GM23338 (cell line): ENCODE results near the gene KNG1. TPM values are rescaled to one million over a fixed set of nuclear protein-coding genes. Genes with fewer than 3 reads are reported as not detected.

ENCODE experiments used
- ATAC-seq: fragments of 200-7000 bp; cut with Tn5 transposase; 3 replicates; pipeline ENCODE4 v1.9.1; 2020
- DNase-seq: peaks from one replicate; pipeline ENCODE4 v3.0.0-alpha.2; 2015; ENCODE audit warnings: low spot score
- H2AFZ ChIP-seq: fragments of 200-600 bp; sonication (generic); 2 replicates; pipeline ENCODE4 v1.8.0; 2016; ENCODE audit warnings: antibody characterized with exemption, mild to moderate bottlenecking, moderate library complexity
- H3F3A ChIP-seq: fragments of 200-600 bp; sonication (generic); replicated peaks from 2 replicates; pipeline ENCODE4 v1.8.0; 2017; ENCODE audit warnings: antibody characterized with exemption, mixed run types, low read depth
- H3K27ac ChIP-seq: fragments of 200-600 bp; sonication (generic); 2 replicates; pipeline ENCODE4 v1.6.1; 2016; ENCODE audit warnings: low read depth
- H3K27me3 ChIP-seq: fragments of 200-600 bp; sonication (generic); 2 replicates; pipeline ENCODE4 v1.8.0; 2016; ENCODE audit warnings: mild to moderate bottlenecking, mixed run types, moderate library complexity; ENCODE audit not compliant: insufficient read depth
- H3K36me3 ChIP-seq: fragments of 200-600 bp; sonication (generic); 2 replicates; pipeline ENCODE4 v1.8.0; 2016; ENCODE audit warnings: mild to moderate bottlenecking; ENCODE audit not compliant: insufficient read depth
- H3K4me1 ChIP-seq: fragments of 200-600 bp; sonication (generic); 2 replicates; pipeline ENCODE4 v1.8.0; 2016; ENCODE audit warnings: mild to moderate bottlenecking, moderate library complexity; ENCODE audit not compliant: insufficient read depth
- H3K4me2 ChIP-seq: fragments of 200-600 bp; sonication (generic); 2 replicates; pipeline ENCODE4 v1.7.1; 2017; ENCODE audit warnings: mixed run types
- H3K4me3 ChIP-seq: fragments of 200-600 bp; sonication (generic); 2 replicates; pipeline ENCODE4 v1.6.1; 2016; ENCODE audit warnings: mixed run types
- H3K79me2 ChIP-seq: fragments of 200-600 bp; sonication (generic); replicated peaks from 2 replicates; pipeline ENCODE4 v1.8.0; 2017; ENCODE audit warnings: mild to moderate bottlenecking; ENCODE audit not compliant: insufficient read depth
- H3K9me2 ChIP-seq: fragments of 200-600 bp; sonication (generic); 2 replicates; pipeline ENCODE4 v1.8.0; 2017; ENCODE audit not compliant: insufficient read depth
- H4K20me1 ChIP-seq: fragments of 200-600 bp; sonication (generic); replicated peaks from 2 replicates; pipeline ENCODE4 v1.8.0; 2017; ENCODE audit warnings: mild to moderate bottlenecking; ENCODE audit not compliant: insufficient read depth
- H3K27ac Mint-ChIP-seq: 2 replicates; pipeline ENCODE4 v1.8.0; 2020; ENCODE audit warnings: inconsistent platforms, mild to moderate bottlenecking, moderate library complexity, mixed read lengths
- H3K27me3 Mint-ChIP-seq: 3 replicates; pipeline ENCODE4 v1.8.0; 2022; ENCODE audit warnings: low read depth, mild to moderate bottlenecking, moderate library complexity, mixed read lengths, inconsistent platforms; ENCODE audit not compliant: insufficient read depth, poor library complexity
- H3K36me3 Mint-ChIP-seq: 3 replicates; pipeline ENCODE4 v1.8.0; 2021; ENCODE audit warnings: low read depth, mild to moderate bottlenecking, inconsistent platforms, moderate library complexity, mixed read lengths
- H3K4me1 Mint-ChIP-seq: 3 replicates; pipeline ENCODE4 v1.8.0; 2020; ENCODE audit warnings: mild to moderate bottlenecking, inconsistent platforms, mixed read lengths
- H3K4me3 Mint-ChIP-seq: 3 replicates; pipeline ENCODE4 v1.8.0; 2021; ENCODE audit warnings: moderate library complexity, mild to moderate bottlenecking, inconsistent platforms, mixed read lengths
- H3K9me3 Mint-ChIP-seq: 3 replicates; pipeline ENCODE4 v1.8.0; 2020; ENCODE audit warnings: moderate library complexity, mild to moderate bottlenecking, inconsistent platforms, mixed read lengths
- EZH2 ChIP-seq: fragments of 200-600 bp; sonication (generic); IDR thresholded peaks from one replicate; pipeline ENCODE4 v1.8.0; 2017; ENCODE audit warnings: antibody characterized with exemption, mild to moderate bottlenecking, low read depth; ENCODE audit not compliant: unreplicated experiment
- JUNB ChIP-seq: IDR thresholded peaks from one replicate; pipeline ENCODE4 v1.6.1; 2016; ENCODE audit warnings: antibody characterized with exemption; ENCODE audit not compliant: unreplicated experiment
- NANOG ChIP-seq: IDR thresholded peaks from 2 replicates; pipeline ENCODE4 v1.6.1; 2016; ENCODE audit warnings: antibody characterized with exemption, borderline replicate concordance
- STAT1 ChIP-seq: IDR thresholded peaks from one replicate; pipeline ENCODE4 v1.6.1; 2016; ENCODE audit warnings: antibody characterized with exemption; ENCODE audit not compliant: unreplicated experiment
- ZNF114 ChIP-seq: fragments of 250-450 bp; sonication (Bioruptor Pico); IDR thresholded peaks from 2 replicates; pipeline ENCODE4 v1.5.0; 2020; ENCODE audit warnings: mild to moderate bottlenecking, moderate library complexity
- ZNF462 ChIP-seq: fragments of 250-450 bp; sonication (Bioruptor Pico); IDR thresholded peaks from 2 replicates; pipeline ENCODE4 v1.5.0; 2020; ENCODE audit warnings: mild to moderate bottlenecking, moderate library complexity
- polyA plus RNA-seq: library from polyadenylated mRNA; unstranded; fragments of >200 nt; fragmentation: Nextera tagmentation; extraction: Ambion mirVana; gene quantifications from 2 replicates; pipeline ENCODE4 v1.2.1, GENCODE V29; 2016
- total RNA-seq: library from RNA; depleted of rRNA; stranded (reverse); fragments of >200 nt; shearing (Covaris generic); gene quantifications from 2 replicates; pipeline ENCODE4 v1.2.3, GENCODE V29; 2014
- TF ChIP-seq, protein P1 (sequence below): IDR thresholded peaks from one replicate; pipeline ENCODE4 v1.6.1; 2018; ENCODE audit warnings: antibody characterized with exemption; ENCODE audit not compliant: unreplicated experiment

The KNG1 gene
- total and polyA plus RNA-seq, 2 experiments from 2014 or later, result 0.49 TPM; not detected in 1

GRCh38 chr3:186760141-186760833, 43.1 kb downstream of the KNG1 start:
- peaks cover 7% of the 10 kb centered on the region for H3K27me3 Mint-ChIP-seq
- TF ChIP-seq JUNB, result no peak
- TF ChIP-seq ZNF114 (CRISPR knock-in tag), result no peak
- no peak for TF ChIP-seq STAT1
- no peak for TF ChIP-seq ZNF462 (CRISPR knock-in tag)
- TF ChIP-seq NANOG, result no peak
- TF ChIP-seq EZH2, result no peak
- TF ChIP-seq, protein P1, sequence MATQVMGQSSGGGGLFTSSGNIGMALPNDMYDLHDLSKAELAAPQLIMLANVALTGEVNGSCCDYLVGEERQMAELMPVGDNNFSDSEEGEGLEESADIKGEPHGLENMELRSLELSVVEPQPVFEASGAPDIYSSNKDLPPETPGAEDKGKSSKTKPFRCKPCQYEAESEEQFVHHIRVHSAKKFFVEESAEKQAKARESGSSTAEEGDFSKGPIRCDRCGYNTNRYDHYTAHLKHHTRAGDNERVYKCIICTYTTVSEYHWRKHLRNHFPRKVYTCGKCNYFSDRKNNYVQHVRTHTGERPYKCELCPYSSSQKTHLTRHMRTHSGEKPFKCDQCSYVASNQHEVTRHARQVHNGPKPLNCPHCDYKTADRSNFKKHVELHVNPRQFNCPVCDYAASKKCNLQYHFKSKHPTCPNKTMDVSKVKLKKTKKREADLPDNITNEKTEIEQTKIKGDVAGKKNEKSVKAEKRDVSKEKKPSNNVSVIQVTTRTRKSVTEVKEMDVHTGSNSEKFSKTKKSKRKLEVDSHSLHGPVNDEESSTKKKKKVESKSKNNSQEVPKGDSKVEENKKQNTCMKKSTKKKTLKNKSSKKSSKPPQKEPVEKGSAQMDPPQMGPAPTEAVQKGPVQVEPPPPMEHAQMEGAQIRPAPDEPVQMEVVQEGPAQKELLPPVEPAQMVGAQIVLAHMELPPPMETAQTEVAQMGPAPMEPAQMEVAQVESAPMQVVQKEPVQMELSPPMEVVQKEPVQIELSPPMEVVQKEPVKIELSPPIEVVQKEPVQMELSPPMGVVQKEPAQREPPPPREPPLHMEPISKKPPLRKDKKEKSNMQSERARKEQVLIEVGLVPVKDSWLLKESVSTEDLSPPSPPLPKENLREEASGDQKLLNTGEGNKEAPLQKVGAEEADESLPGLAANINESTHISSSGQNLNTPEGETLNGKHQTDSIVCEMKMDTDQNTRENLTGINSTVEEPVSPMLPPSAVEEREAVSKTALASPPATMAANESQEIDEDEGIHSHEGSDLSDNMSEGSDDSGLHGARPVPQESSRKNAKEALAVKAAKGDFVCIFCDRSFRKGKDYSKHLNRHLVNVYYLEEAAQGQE, result no peak
- Histone ChIP-seq H3K27ac (no peak overlapping the region), H3F3A (no peaks in the 10 kb centered on the region), H3K79me2 (no peaks in the 10 kb centered on the region), H3K36me3 (no peaks in the 10 kb centered on the region), H2AFZ (no peak overlapping the region), H3K4me2 (no peak overlapping the region), H3K27me3 (no peaks in the 10 kb centered on the region), H4K20me1 (no peaks in the 10 kb centered on the region), H3K4me1 (0 out of 2 replicates have a peak, but pooled peaks cover 6% of the 10 kb centered on the region), H3K9me2 (0 out of 2 replicates have a peak, but pooled peaks cover 3% of the 10 kb centered on the region), H3K4me3 (no peak overlapping the region)
- no peak overlapping the region for H3K4me3 Mint-ChIP-seq
- H3K9me3 Mint-ChIP-seq, result peaks cover 3% of the 10 kb centered on the region; the same call in 1 of the 3 replicates
- DNase-seq (no peak), ATAC-seq (no peak)
- H3K4me1 Mint-ChIP-seq, result peaks cover 4% of the 10 kb centered on the region
- no peak overlapping the region for H3K27ac Mint-ChIP-seq
- H3K36me3 Mint-ChIP-seq, result no peaks in the 10 kb centered on the region
